Prostate gland (tissue), 2 donors: Measurements from ENCODE around the gene SERAC1. TPM values are rescaled to one million over a fixed set of nuclear protein-coding genes. Genes with fewer than 3 reads are reported as not detected.
A peak's percentile ranks its signal among the peaks of the same experiment; 100 is the strongest.
"Not testable (repeated sequence)": the region's sequence is repeated elsewhere in the genome, so short reads cannot be mapped to it uniquely, and the experiment has no call there.

Source experiments
- DNase-seq: peaks from one replicate; pipeline ENCODE4 v3.0.0-alpha.2; 2019; ENCODE audit warnings: low spot score
- H3K27ac ChIP-seq, 2 donors: fragments of 200-600 bp; sonication (generic); 2 replicates each; pipeline ENCODE4 v1.5.1; 2017 to 2019
- H3K27me3 ChIP-seq: fragments of 200-600 bp; sonication (generic); replicated peaks from 2 replicates; pipeline ENCODE4 v1.5.1; 2019; ENCODE audit not compliant: insufficient read depth
- H3K36me3 ChIP-seq, 2 donors: fragments of 200-600 bp; sonication (generic); 1 replicate in 1 of 2; 2 replicates in 1 of 2; pipeline versions ENCODE4 v1.5.1 to v1.8.1; 2017 to 2019
- H3K4me1 ChIP-seq: fragments of 200-600 bp; sonication (generic); replicated peaks from 2 replicates; pipeline ENCODE4 v1.5.1; 2019
- H3K4me3 ChIP-seq, 2 donors: fragments of 200-600 bp; sonication (generic); 2 replicates each; pipeline ENCODE4 v1.5.1; 2017 to 2019
- H3K9me3 ChIP-seq: fragments of 200-600 bp; sonication (generic); 2 replicates; pipeline ENCODE4 v1.5.1; 2017
- CTCF ChIP-seq, 4 experiments: fragments of 200-600 bp in 2 of 4; fragments of 450-650 bp in 2 of 4; sonication (generic) in 2 of 4; IDR thresholded peaks; 1 replicate in 3 of 4; 2 replicates in 1 of 4; pipeline ENCODE4 v1.5.1; 2016 to 2019; ENCODE audit warnings: antibody characterized with exemption in 4 of 4, mild to moderate bottlenecking in 2 of 4, moderate library complexity in 2 of 4
- POLR2A ChIP-seq: fragments of 450-650 bp; IDR thresholded peaks from one replicate; pipeline ENCODE4 v1.6.1; 2016; ENCODE audit warnings: antibody characterized with exemption, mild to moderate bottlenecking
- POLR2AphosphoS5 ChIP-seq: sonication (generic); formaldehyde crosslinking; IDR thresholded peaks from one replicate; pipeline ENCODE4 v1.6.1; 2017; ENCODE audit warnings: antibody characterized with exemption
- WGBS: methylation state at CpG from one replicate; pipeline ENCODE4 v1.1.5; 2018; 5-methylcytosine and 5-hydroxymethylcytosine counted together
- intact Hi-C: fragments of 100-400 bp; cut with DNase I; formaldehyde crosslinking; loops from one replicate; pipeline ENCODE4 v1.14.2; 2022
- total RNA-seq, 2 donors: library from RNA; depleted of rRNA; stranded (reverse); fragments of >200 nt; gene quantifications; one replicate each; pipeline ENCODE4 v1.1.0, GENCODE V29; 2016

Gene SERAC1
- total RNA-seq, 2 donors from 2014 or later = 6.5 to 8.2 TPM

GRCh38 chr6:158172001-158172400 lies 3.9 kb upstream of the SERAC1 start:
- intact Hi-C loops = no loop called here
- DNase-seq = no peak
- no peaks in the 10 kb centered on the region for H3K27me3 ChIP-seq
- H3K27ac ChIP-seq = no peak overlapping the region
- no peak overlapping the region for H3K4me3 ChIP-seq
- no peaks in the 10 kb centered on the region for H3K9me3 ChIP-seq
- H3K4me1 ChIP-seq = no peaks in the 10 kb centered on the region
- H3K36me3 ChIP-seq = no peaks in the 10 kb centered on the region
- TF ChIP-seq POLR2A (no peak), CTCF (IDR thresholded peaks at IDR 0.05) (no peak), POLR2AphosphoS5 (no peak)
- 87% methylated on average over 5 of the region's 5 CpGs for WGBS

- H3K4me1 ChIP-seq = no peaks in the 10 kb centered on the region
- no peak overlapping the region for H3K27ac ChIP-seq
- WGBS = 58% methylated on average over 3 of the region's 3 CpGs
- H3K36me3 ChIP-seq = no peaks in the 10 kb centered on the region
- intact Hi-C loops = no loop called here
- TF ChIP-seq POLR2A (no peak), POLR2AphosphoS5 (peak; percentile 11)
- H3K4me3 ChIP-seq = no peak overlapping the region
- DNase-seq = no peak
- no peaks in the 10 kb centered on the region for H3K27me3 ChIP-seq
- H3K9me3 ChIP-seq = no peaks in the 10 kb centered on the region
Observed at GRCh38 chr6:158170656-158171081, 2.6 kb upstream of the SERAC1 start.

DNA sequence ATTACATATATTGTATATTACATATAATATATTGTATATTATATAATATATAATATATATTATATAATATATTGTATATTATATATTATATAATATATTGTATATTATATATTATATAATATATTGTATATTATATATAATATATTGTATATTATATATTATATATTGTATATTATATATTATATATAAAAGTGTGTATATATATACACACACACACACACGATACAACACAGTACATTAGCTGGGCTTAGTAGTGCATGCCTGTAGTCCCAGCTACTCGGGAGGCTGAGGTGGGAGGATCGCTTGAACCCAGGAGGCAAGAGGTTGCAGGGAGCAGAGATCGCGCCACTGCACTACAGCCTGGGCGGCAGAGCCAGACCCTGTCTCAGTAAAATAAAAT lies 1.6 kb upstream of the SERAC1 start:
- H3K36me3 ChIP-seq, DNase-seq, H3K27me3 ChIP-seq, H3K4me3 ChIP-seq, H3K27ac ChIP-seq, H3K9me3 ChIP-seq, H3K4me1 ChIP-seq, intact Hi-C loops: not testable (repeated sequence)
- 94% methylated on average over 6 of the region's 6 CpGs for WGBS

DNA sequence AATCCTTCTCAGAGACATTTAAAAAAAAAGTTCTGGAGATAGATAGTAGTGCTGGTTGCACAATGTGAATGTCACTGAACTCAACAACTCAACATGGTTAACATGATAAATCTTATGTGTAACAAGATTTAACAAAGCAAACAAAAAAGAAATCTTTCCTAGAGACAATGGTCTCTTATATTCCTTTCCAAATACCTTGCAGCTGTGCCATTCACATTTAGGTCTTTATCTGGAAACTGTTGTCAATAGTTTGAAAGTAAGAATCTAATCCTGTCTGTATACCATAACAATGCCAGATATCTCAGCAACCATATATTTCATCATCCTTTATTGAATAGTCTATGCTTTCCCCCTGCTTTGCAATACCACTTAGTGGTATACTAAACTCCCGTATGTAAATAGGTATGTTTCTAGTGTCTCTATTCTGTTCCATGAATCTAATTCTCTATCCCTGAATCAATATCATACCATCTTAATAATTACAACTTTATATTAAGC lies 2.1 kb downstream of the SERAC1 start:
- TF ChIP-seq CTCF (IDR thresholded peaks at IDR 0.05) = no peak
- no peak for TF ChIP-seq POLR2A
- no peak for TF ChIP-seq POLR2AphosphoS5
- Histone ChIP-seq H3K4me3 (no peak overlapping the region), H3K36me3 (no peaks in the 10 kb centered on the region), H3K4me1 (no peaks in the 10 kb centered on the region), H3K27me3 (no peaks in the 10 kb centered on the region), H3K9me3 (no peaks in the 10 kb centered on the region), H3K27ac (no peak overlapping the region)
- WGBS = 95% methylated on average over 1 of the region's 1 CpG
- DNase-seq = no peak
- intact Hi-C loops = no loop called here

GRCh38 chr6:158164579-158165170 lies 3.4 kb downstream of the SERAC1 start:
- no peak overlapping the region for H3K4me3 ChIP-seq
- no peak for DNase-seq
- intact Hi-C loops = no loop called here
- TF ChIP-seq POLR2AphosphoS5 (no peak), CTCF (IDR thresholded peaks at IDR 0.05) (no peak), POLR2A (no peak)
- H3K36me3 ChIP-seq = no peaks in the 10 kb centered on the region
- WGBS = 86% methylated on average over 3 of the region's 3 CpGs
- no peaks in the 10 kb centered on the region for H3K27me3 ChIP-seq
- H3K27ac ChIP-seq = no peak overlapping the region
- H3K4me1 ChIP-seq = no peaks in the 10 kb centered on the region
- H3K9me3 ChIP-seq = no peaks in the 10 kb centered on the region

- Histone ChIP-seq H3K4me1 (no peaks in the 10 kb centered on the region), H3K9me3 (no peaks in the 10 kb centered on the region), H3K36me3 (no peaks in the 10 kb centered on the region), H3K27me3 (no peaks in the 10 kb centered on the region), H3K4me3 (no peak overlapping the region), H3K27ac (no peak overlapping the region)
- intact Hi-C loops = no loop called here
- no peak for TF ChIP-seq POLR2AphosphoS5
- no peak for TF ChIP-seq POLR2A
- no peak for TF ChIP-seq CTCF (IDR thresholded peaks at IDR 0.05)
- DNase-seq = no peak
- 73% methylated on average over 5 of the region's 5 CpGs for WGBS
Observed at GRCh38 chr6:158161566-158162254, 6.4 kb downstream of the SERAC1 start.
